Measurements from ENCODE around the gene POMT1. TPM values are rescaled to one million over a fixed set of nuclear protein-coding genes. Genes with fewer than 3 reads are reported as not detected.

Gene POMT1
- total RNA-seq, 1 experiment from 2014 or later, result 34.6 TPM

GRCh38 chr9:131520503-131520902 is 17.8 kb downstream of the POMT1 start:
- Histone ChIP-seq H3K27me3 (replicated peaks) (no peaks in the 10 kb centered on the region), H3K4me1 (replicated peaks) (no peaks in the 10 kb centered on the region), H3K4me3 (no peak overlapping the region), H3K27ac (no peak overlapping the region), H3K36me3 (peaks cover 82% of the 10 kb centered on the region), H3K9me3 (replicated peaks) (no peaks in the 10 kb centered on the region)
- DNase-seq (ENCODE audit: low read depth in 1 of 2, low spot score in 2 of 2), result no peak

DNA sequence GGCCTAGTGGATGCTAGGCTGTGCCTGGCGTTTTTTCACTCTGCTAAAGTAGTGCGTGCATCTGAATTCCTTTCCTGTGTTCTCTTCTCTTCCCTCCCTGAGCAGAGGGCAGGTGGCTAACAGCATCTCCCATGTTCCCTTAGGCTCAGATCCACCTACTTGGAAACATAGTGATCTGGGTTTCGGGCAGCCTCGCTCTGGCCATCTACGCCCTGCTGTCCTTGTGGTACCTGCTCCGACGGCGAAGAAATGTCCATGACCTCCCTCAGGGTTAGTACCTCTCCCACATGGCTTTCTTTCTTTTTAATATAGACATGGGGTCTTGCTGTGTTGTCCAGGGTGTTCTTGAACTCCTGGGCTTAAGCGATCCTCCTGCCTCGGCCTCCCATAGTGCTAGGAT is 18.5 kb downstream of the POMT1 start:
- Histone ChIP-seq H3K4me3 (no peak overlapping the region), H3K4me1 (replicated peaks) (no peaks in the 10 kb centered on the region), H3K36me3 (peaks cover 89% of the 10 kb centered on the region), H3K27ac (no peak overlapping the region), H3K9me3 (replicated peaks) (no peaks in the 10 kb centered on the region), H3K27me3 (replicated peaks) (no peaks in the 10 kb centered on the region)
- DNase-seq (ENCODE audit: low read depth in 1 of 2, low spot score in 2 of 2), result no peak

DNA sequence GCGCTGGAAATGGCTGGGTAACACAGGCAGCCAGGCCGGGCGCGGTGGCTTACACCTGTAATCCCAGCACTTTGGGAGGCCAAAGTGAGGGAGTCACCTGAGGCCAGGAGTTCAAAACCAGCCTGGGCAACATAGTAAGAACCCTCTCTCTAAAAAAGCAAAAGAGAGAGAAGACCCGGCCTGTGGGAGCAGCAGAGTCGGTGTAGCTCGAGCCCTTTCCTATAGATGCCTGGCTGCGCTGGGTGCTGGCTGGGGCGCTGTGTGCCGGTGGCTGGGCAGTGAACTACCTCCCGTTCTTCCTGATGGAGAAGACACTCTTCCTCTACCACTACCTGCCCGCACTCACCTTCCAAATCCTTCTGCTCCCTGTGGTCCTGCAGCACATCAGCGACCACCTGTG is 19.1 kb downstream of the POMT1 start:
- DNase-seq (ENCODE audit: low read depth in 1 of 2, low spot score in 2 of 2), result no peak

GRCh38 chr9:131522257-131523085 is 19.8 kb downstream of the POMT1 start:
- H3K9me3 ChIP-seq (replicated peaks), result no peaks in the 10 kb centered on the region
- H3K36me3 ChIP-seq, result peaks cover 88% of the 10 kb centered on the region
- H3K4me3 ChIP-seq, result no peak overlapping the region
- H3K27ac ChIP-seq, result no peak overlapping the region
- no peaks in the 10 kb centered on the region for H3K4me1 ChIP-seq (replicated peaks)
- no peak for DNase-seq (ENCODE audit: low read depth in 1 of 2, low spot score in 2 of 2)
- H3K27me3 ChIP-seq (replicated peaks), result no peaks in the 10 kb centered on the region

More for the DNA sequence above, 19.1 kb downstream of the POMT1 start:
- Histone ChIP-seq H3K36me3 (peaks cover 86% of the 10 kb centered on the region), H3K4me1 (replicated peaks) (no peaks in the 10 kb centered on the region), H3K27ac (no peak overlapping the region), H3K27me3 (replicated peaks) (no peaks in the 10 kb centered on the region), H3K9me3 (replicated peaks) (no peaks in the 10 kb centered on the region), H3K4me3 (no peak overlapping the region)

- DNase-seq (ENCODE audit: low read depth in 1 of 2, low spot score in 2 of 2), result no peak
- Histone ChIP-seq H3K36me3 (peaks cover 93% of the 10 kb centered on the region), H3K4me1 (replicated peaks) (no peaks in the 10 kb centered on the region), H3K27ac (no peak overlapping the region), H3K4me3 (no peak overlapping the region), H3K9me3 (replicated peaks) (no peaks in the 10 kb centered on the region), H3K27me3 (replicated peaks) (no peaks in the 10 kb centered on the region)
Measured at GRCh38 chr9:131523086-131523388, 20.3 kb downstream of the POMT1 start.

GRCh38 chr9:131523451-131524435 is 21.0 kb downstream of the POMT1 start:
- no peak for DNase-seq (ENCODE audit: low read depth in 1 of 2, low spot score in 2 of 2)
- no peak overlapping the region for H3K27ac ChIP-seq
- H3K4me1 ChIP-seq (replicated peaks), result no peaks in the 10 kb centered on the region
- H3K9me3 ChIP-seq (replicated peaks), result no peaks in the 10 kb centered on the region
- no peak overlapping the region for H3K4me3 ChIP-seq
- peaks cover 93% of the 10 kb centered on the region for H3K36me3 ChIP-seq
- H3K27me3 ChIP-seq (replicated peaks), result no peaks in the 10 kb centered on the region

DNA sequence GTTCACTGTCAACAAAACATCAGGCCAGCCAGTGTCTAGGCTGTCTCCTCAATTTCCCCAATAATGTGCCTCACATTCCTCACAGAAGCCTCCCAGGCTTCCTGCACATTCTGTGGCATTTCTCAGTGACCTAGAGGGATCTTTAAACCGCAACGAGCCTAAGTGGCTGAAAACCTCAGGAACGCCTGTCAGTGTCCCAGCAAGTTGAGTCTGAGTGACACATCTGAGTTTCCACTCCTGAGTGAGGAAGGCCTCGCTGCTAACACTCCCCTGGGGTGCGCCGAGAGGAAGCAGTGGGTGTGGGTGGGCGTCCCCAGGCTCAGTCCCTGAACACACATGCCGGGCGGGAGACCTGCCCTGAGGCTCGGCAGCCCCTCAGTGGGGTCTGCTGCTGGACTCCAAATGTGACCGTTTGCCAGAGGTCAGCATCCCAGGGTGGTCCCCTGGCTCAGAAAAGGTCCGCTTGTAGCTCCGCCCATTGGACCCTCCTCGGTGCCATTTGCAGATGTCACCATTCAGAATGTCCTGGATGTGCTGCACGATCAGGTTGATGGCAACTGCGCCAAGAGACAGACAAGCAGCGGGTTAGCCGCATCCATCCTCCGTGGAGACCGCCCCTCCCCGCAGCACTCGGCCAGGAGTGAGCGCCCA is 22.1 kb downstream of the POMT1 start:
- Histone ChIP-seq H3K27ac (no peak overlapping the region), H3K36me3 (peaks cover 93% of the 10 kb centered on the region), H3K4me1 (replicated peaks) (peaks cover 4% of the 10 kb centered on the region), H3K9me3 (replicated peaks) (no peaks in the 10 kb centered on the region), H3K4me3 (no peak overlapping the region), H3K27me3 (replicated peaks) (no peaks in the 10 kb centered on the region)
- DNase-seq (ENCODE audit: low read depth in 1 of 2, low spot score in 2 of 2), result no peak

GRCh38 chr9:131525643-131526565 is 23.2 kb downstream of the POMT1 start:
- no peak for DNase-seq (ENCODE audit: low read depth in 1 of 2, low spot score in 2 of 2)
- Histone ChIP-seq H3K36me3 (peaks cover 91% of the 10 kb centered on the region), H3K4me3 (no peak overlapping the region), H3K4me1 (replicated peaks) (peaks cover 11% of the 10 kb centered on the region), H3K27ac (no peak overlapping the region), H3K9me3 (replicated peaks) (no peaks in the 10 kb centered on the region), H3K27me3 (replicated peaks) (no peaks in the 10 kb centered on the region)

DNA sequence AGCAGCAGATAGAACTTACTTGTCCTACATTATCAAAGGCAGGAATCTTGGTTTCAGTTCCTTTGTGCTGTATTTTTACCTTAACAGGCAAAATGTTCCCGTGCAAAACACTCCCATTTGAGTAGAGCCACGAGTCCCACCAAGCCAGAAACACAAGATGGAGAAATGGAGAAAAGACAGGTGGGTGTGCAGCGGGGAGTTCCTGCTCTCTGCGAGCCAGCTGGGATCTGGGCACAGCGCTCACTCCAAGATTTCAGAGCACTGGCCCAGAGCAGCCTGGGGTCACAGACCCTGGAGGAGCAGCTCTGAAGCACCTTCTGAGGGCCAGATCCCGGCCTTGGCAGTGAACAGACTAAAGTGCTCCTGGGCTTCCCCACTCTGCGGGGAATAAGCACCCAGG is 25.5 kb downstream of the POMT1 start:
- Histone ChIP-seq H3K27ac (no peak overlapping the region), H3K4me1 (replicated peaks) (peaks cover 16% of the 10 kb centered on the region), H3K9me3 (replicated peaks) (no peaks in the 10 kb centered on the region), H3K36me3 (peaks cover 70% of the 10 kb centered on the region), H3K4me3 (no peak overlapping the region), H3K27me3 (replicated peaks) (no peaks in the 10 kb centered on the region)
- DNase-seq (ENCODE audit: low read depth in 1 of 2, low spot score in 2 of 2), result no peak

GRCh38 chr9:131528886-131529505 is 26.3 kb downstream of the POMT1 start:
- Histone ChIP-seq H3K36me3 (peaks cover 62% of the 10 kb centered on the region), H3K9me3 (replicated peaks) (no peaks in the 10 kb centered on the region), H3K27me3 (replicated peaks) (no peaks in the 10 kb centered on the region), H3K4me3 (no peak overlapping the region), H3K4me1 (replicated peaks) (peaks cover 16% of the 10 kb centered on the region), H3K27ac (no peak overlapping the region)
- no peak for DNase-seq (ENCODE audit: low read depth in 1 of 2, low spot score in 2 of 2)

DNA sequence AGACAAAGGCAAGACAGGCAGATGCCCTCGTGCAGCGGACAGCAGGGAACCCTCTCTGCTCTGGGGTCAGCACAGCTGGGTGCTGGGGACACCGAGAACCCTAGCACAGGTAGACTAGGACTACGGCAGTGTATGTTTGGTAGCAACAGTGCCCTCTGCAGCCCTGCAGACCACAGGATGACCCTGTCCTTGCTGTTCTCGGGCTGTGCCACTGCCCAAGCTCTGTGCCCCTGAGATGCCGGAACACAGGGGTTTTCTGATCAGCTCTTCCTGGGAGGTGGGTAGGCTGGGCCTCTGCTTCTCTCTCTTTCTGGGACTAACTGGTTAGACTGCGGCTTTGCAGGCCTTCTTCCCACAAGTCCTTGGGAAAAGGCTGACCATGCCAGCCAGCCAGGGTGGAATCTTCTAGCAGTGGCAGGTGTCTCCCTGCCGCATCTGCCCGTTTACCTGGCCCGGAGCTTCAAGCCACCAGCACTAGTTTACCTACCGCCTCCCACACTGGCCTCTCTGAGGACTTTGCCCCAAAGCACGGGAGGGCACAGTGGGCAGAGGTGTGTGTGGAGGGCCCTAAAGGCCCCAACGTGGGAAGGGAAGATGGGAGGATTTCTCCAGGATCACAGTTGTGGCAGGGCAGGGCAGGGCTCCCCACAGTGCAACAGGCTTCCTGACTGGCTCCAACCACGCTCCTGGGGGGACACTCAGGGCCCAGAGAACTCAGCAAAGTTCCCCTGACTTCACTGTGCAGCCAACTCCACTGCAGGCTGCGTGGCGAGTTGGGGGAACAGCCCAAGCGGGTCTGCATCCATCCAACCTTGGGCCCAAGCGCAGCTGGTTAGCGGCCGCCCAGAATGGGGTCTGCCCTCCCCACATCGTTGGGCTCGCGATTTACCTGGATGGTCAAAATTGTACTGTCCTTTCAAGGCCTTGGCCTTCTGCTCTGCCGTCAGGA is 27.2 kb downstream of the POMT1 start:
- DNase-seq (ENCODE audit: low read depth in 1 of 2, low spot score in 2 of 2), result no peak
- no peak overlapping the region for H3K27ac ChIP-seq
- H3K36me3 ChIP-seq, result peaks cover 53% of the 10 kb centered on the region

DNA sequence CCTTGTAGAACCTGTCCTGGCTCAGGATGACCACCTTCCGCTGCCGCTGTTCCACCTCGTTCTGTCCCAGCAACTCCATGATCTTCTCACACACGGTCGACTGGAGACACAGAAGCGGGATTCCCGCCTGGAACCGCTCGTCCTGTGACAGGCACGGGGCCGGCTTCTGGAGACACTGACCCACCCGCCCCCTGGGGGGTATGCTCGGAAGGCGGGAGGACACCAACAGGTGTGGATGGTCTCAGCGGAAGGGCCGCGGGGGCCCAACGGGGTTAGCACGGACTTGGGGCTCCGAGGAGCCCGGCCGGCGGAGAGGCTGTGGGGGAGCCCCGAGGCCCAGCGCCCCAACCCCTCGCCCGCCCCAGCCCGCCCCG is 27.8 kb downstream of the POMT1 start:
- Histone ChIP-seq H3K4me1 (replicated peaks) (peaks cover 16% of the 10 kb centered on the region), H3K4me3 (peak overlapping the region; percentile 88), H3K27me3 (replicated peaks) (no peaks in the 10 kb centered on the region), H3K36me3 (peaks cover 47% of the 10 kb centered on the region), H3K9me3 (replicated peaks) (no peaks in the 10 kb centered on the region), H3K27ac (peak overlapping the region; percentile 29; the same call in 1 of the 2 replicates)
- DNase-seq (ENCODE audit: low read depth in 1 of 2, low spot score in 2 of 2), result peak; percentile 22 to 64

More for the DNA sequence above, 27.2 kb downstream of the POMT1 start:
- H3K27me3 ChIP-seq (replicated peaks), result no peaks in the 10 kb centered on the region
- no peaks in the 10 kb centered on the region for H3K9me3 ChIP-seq (replicated peaks)
- H3K4me3 ChIP-seq, result peak overlapping the region; percentile 88
- peaks cover 16% of the 10 kb centered on the region for H3K4me1 ChIP-seq (replicated peaks)

All from SJSA1 (cell line).